HepG2 (cell line): ENCODE results near the gene SUSD6. TPM values are rescaled to one million over a fixed set of nuclear protein-coding genes. Genes with fewer than 3 reads are reported as not detected.

Experiments
- FOXA3 ChIP-seq: IDR thresholded peaks from 2 replicates; pipeline ENCODE4 v1.6.1; 2016; ENCODE audit warnings: missing genetic modification reagents, missing compliant biosample characterization
- KDM3A ChIP-seq: IDR thresholded peaks from 2 replicates; pipeline ENCODE4 v1.6.1; 2018; ENCODE audit warnings: low read depth, missing compliant biosample characterization
- MAFK ChIP-seq, 2 experiments: IDR thresholded peaks in 1 of 2; conservative IDR thresholded peaks in 1 of 2; 2 replicates each; pipeline ENCODE4 v1.6.1; 2011; ENCODE audit warnings: improper control_type of control experiment in 2 of 2, low read length in 2 of 2
- PITX1 ChIP-seq: sonication (generic); formaldehyde crosslinking; IDR thresholded peaks from 2 replicates; pipeline ENCODE4 v1.5.1; 2020; ENCODE audit warnings: mild to moderate bottlenecking, missing genetic modification reagents
- RBFOX2 ChIP-seq: fragments of 200-400 bp; formaldehyde crosslinking; IDR thresholded peaks from 2 replicates; pipeline ENCODE4 v1.6.1; 2017; ENCODE audit warnings: low read depth, mild to moderate bottlenecking, low read length
- SSRP1 ChIP-seq: IDR thresholded peaks from 2 replicates; pipeline ENCODE4 v1.6.1; 2016; ENCODE audit warnings: control low read depth
- SYNCRIP ChIP-seq: fragments of 200-400 bp; formaldehyde crosslinking; IDR thresholded peaks from 2 replicates; pipeline ENCODE4 v1.6.1; 2018; ENCODE audit warnings: mild to moderate bottlenecking, low read depth, low read length; ENCODE audit not compliant: insufficient read depth
- ZBTB7A ChIP-seq: sonication (generic); formaldehyde crosslinking; IDR thresholded peaks from 2 replicates; pipeline ENCODE4 v1.8.0; 2022; ENCODE audit warnings: mild to moderate bottlenecking, missing genetic modification reagents
- ZNF17 ChIP-seq: sonication (generic); formaldehyde crosslinking; IDR thresholded peaks from 2 replicates; pipeline ENCODE4 v1.5.0; 2020; ENCODE audit warnings: mild to moderate bottlenecking, missing genetic modification reagents
- ZNF382 ChIP-seq: sonication (generic); formaldehyde crosslinking; IDR thresholded peaks from 2 replicates; pipeline ENCODE4 v1.5.0; 2020; ENCODE audit warnings: missing genetic modification reagents, mild to moderate bottlenecking, borderline replicate concordance
- ZNF562 ChIP-seq: sonication (generic); formaldehyde crosslinking; IDR thresholded peaks from 2 replicates; pipeline ENCODE4 v1.8.0; 2022; ENCODE audit warnings: missing genetic modification reagents, borderline replicate concordance
- polyA plus RNA-seq, 8 experiments: library from polyadenylated mRNA; depleted of rRNA in 3 of 8; stranded (reverse) in 7 of 8; unstranded in 1 of 8; fragments of >200 nt; fragmentation: Illumina TruSeq in 4 of 8; extraction: Trizol in 4 of 8; gene quantifications; 2 replicates each; pipeline versions ENCODE4 v1.2.1 to v1.2.3, GENCODE V29; 2011 to 2016; ENCODE audit warnings: low read depth in 4 of 8, missing spikeins in 1 of 8, mixed read lengths in 1 of 8; ENCODE audit not compliant: insufficient read depth in 1 of 8
- total RNA-seq, 5 experiments: library from RNA; depleted of rRNA; stranded (reverse); fragments of >200 nt; fragmentation: Illumina TruSeq; extraction: Trizol; gene quantifications; 2 replicates each; pipeline ENCODE4 v1.2.3, GENCODE V29; 2016; ENCODE audit warnings: low read depth in 1 of 5
- TF ChIP-seq, protein P1 (sequence below): sonication (generic); formaldehyde crosslinking; IDR thresholded peaks from 2 replicates; pipeline ENCODE4 v1.4.0; 2020; ENCODE audit warnings: missing genetic modification reagents
- TF ChIP-seq, protein P2 (sequence below): sonication (generic); formaldehyde crosslinking; IDR thresholded peaks from 2 replicates; pipeline ENCODE4 v1.8.0; 2022; ENCODE audit warnings: mild to moderate bottlenecking, missing genetic modification reagents; ENCODE audit not compliant: insufficient replicate concordance
- TF ChIP-seq, protein P3 (sequence below): sonication (generic); formaldehyde crosslinking; IDR thresholded peaks from 2 replicates; pipeline ENCODE4 v1.4.0; 2020; ENCODE audit warnings: mild to moderate bottlenecking, missing genetic modification reagents
- TF ChIP-seq, protein P4 (sequence below): sonication (generic); formaldehyde crosslinking; conservative IDR thresholded peaks from 2 replicates; pipeline ENCODE4 v1.8.0; 2022; ENCODE audit warnings: low read depth, missing genetic modification reagents
- TF ChIP-seq, protein P5 (sequence below): sonication (generic); formaldehyde crosslinking; IDR thresholded peaks from 2 replicates; pipeline ENCODE4 v1.4.0; 2020; ENCODE audit warnings: mild to moderate bottlenecking, missing genetic modification reagents

SUSD6 gene
- total and polyA plus RNA-seq, 2 of the 13 experiments (the other 11 are each of a cell fraction or from before 2014, with no cell fraction given), result 7.2 to 7.4 TPM

DNA sequence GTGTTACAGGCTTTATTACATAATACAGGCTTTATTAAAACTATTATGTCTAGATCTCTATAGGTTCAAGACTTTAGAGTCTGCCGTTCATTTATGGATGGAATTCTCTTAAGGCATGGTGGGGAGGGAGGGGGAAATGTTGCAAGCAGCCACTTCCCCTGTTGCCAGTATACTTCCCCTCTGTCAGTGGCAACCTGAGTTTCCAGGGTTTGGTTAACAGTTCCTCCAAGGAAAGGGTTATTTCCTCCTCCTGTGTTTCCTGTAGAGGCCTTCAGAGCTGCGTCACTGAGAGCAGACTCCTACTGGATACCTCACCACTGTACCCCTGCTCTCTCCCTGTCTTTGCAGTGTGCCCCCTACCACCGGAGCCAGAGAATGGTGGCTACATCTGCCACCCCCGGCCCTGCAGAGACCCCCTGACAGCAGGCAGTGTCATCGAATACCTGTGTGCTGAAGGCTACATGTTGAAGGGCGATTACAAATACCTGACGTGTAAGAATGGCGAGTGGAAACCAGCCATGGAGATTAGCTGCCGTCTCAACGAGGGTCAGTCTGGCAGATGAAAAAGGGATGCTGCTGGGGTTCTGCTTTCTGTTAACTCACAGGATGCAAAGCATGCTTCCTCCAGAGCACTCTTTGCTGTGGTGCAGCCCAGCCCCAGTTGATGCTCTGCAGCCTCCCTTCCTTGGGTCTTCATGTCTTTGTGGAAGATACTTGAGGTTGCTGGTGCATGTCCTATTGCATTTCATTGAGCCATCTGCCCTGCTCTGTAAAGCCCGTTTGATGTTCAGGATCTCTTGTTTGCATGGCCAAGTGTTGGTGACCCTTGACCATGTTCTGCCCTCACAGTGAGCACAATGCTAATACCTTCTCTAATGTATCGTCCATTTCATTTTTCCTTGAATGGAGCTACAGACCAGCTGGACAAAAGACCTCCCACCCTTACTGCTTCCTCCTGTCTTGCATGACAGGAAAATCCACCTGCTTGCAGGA, 91.9 kb downstream of the SUSD6 start (continued):
- TF ChIP-seq ZNF17 (no peak), FOXA3 (CRISPR knock-in tag) (peak; percentile 40), KDM3A (CRISPR knock-in tag) (no peak), RBFOX2 (no peak), ZBTB7A (CRISPR knock-in tag) (no peak), ZNF382 (CRISPR knock-in tag) (no peak), SSRP1 (CRISPR knock-in tag) (no peak), ZNF562 (CRISPR knock-in tag) (no peak), MAFK (conservative IDR thresholded peaks at IDR 0.05 in 1 of 2, IDR thresholded peaks at IDR 0.05 in 1 of 2; ENCODE audit: low read length in 2 of 2) (no peak), SYNCRIP (no peak), PITX1 (peak; percentile 58)
- TF ChIP-seq, protein P1, sequence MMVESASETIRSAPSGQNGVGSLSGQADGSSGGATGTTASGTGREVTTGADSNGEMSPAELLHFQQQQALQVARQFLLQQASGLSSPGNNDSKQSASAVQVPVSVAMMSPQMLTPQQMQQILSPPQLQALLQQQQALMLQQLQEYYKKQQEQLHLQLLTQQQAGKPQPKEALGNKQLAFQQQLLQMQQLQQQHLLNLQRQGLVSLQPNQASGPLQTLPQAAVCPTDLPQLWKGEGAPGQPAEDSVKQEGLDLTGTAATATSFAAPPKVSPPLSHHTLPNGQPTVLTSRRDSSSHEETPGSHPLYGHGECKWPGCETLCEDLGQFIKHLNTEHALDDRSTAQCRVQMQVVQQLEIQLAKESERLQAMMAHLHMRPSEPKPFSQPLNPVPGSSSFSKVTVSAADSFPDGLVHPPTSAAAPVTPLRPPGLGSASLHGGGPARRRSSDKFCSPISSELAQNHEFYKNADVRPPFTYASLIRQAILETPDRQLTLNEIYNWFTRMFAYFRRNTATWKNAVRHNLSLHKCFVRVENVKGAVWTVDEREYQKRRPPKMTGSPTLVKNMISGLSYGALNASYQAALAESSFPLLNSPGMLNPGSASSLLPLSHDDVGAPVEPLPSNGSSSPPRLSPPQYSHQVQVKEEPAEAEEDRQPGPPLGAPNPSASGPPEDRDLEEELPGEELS (CRISPR knock-in tag), result no peak
- TF ChIP-seq, protein P2, sequence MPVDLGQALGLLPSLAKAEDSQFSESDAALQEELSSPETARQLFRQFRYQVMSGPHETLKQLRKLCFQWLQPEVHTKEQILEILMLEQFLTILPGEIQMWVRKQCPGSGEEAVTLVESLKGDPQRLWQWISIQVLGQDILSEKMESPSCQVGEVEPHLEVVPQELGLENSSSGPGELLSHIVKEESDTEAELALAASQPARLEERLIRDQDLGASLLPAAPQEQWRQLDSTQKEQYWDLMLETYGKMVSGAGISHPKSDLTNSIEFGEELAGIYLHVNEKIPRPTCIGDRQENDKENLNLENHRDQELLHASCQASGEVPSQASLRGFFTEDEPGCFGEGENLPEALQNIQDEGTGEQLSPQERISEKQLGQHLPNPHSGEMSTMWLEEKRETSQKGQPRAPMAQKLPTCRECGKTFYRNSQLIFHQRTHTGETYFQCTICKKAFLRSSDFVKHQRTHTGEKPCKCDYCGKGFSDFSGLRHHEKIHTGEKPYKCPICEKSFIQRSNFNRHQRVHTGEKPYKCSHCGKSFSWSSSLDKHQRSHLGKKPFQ (CRISPR knock-in tag), result no peak
- TF ChIP-seq, protein P3, sequence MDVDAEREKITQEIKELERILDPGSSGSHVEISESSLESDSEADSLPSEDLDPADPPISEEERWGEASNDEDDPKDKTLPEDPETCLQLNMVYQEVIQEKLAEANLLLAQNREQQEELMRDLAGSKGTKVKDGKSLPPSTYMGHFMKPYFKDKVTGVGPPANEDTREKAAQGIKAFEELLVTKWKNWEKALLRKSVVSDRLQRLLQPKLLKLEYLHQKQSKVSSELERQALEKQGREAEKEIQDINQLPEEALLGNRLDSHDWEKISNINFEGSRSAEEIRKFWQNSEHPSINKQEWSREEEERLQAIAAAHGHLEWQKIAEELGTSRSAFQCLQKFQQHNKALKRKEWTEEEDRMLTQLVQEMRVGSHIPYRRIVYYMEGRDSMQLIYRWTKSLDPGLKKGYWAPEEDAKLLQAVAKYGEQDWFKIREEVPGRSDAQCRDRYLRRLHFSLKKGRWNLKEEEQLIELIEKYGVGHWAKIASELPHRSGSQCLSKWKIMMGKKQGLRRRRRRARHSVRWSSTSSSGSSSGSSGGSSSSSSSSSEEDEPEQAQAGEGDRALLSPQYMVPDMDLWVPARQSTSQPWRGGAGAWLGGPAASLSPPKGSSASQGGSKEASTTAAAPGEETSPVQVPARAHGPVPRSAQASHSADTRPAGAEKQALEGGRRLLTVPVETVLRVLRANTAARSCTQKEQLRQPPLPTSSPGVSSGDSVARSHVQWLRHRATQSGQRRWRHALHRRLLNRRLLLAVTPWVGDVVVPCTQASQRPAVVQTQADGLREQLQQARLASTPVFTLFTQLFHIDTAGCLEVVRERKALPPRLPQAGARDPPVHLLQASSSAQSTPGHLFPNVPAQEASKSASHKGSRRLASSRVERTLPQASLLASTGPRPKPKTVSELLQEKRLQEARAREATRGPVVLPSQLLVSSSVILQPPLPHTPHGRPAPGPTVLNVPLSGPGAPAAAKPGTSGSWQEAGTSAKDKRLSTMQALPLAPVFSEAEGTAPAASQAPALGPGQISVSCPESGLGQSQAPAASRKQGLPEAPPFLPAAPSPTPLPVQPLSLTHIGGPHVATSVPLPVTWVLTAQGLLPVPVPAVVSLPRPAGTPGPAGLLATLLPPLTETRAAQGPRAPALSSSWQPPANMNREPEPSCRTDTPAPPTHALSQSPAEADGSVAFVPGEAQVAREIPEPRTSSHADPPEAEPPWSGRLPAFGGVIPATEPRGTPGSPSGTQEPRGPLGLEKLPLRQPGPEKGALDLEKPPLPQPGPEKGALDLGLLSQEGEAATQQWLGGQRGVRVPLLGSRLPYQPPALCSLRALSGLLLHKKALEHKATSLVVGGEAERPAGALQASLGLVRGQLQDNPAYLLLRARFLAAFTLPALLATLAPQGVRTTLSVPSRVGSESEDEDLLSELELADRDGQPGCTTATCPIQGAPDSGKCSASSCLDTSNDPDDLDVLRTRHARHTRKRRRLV (CRISPR knock-in tag), result no peak
- TF ChIP-seq, protein P4, sequence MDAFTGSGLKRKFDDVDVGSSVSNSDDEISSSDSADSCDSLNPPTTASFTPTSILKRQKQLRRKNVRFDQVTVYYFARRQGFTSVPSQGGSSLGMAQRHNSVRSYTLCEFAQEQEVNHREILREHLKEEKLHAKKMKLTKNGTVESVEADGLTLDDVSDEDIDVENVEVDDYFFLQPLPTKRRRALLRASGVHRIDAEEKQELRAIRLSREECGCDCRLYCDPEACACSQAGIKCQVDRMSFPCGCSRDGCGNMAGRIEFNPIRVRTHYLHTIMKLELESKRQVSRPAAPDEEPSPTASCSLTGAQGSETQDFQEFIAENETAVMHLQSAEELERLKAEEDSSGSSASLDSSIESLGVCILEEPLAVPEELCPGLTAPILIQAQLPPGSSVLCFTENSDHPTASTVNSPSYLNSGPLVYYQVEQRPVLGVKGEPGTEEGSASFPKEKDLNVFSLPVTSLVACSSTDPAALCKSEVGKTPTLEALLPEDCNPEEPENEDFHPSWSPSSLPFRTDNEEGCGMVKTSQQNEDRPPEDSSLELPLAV (CRISPR knock-in tag), result no peak
- TF ChIP-seq, protein P5, sequence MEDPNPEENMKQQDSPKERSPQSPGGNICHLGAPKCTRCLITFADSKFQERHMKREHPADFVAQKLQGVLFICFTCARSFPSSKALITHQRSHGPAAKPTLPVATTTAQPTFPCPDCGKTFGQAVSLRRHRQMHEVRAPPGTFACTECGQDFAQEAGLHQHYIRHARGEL (CRISPR knock-in tag), result no peak
